LoVo (cell line): ENCODE results near the gene APCDD1.

Source experiments
- DNase-seq: peaks from one replicate; pipeline ENCODE4 v3.0.0-alpha.2; 2016; ENCODE audit warnings: low spot score

Gene APCDD1

GRCh38 chr18:10453806-10454680, at the start of gene APCDD1:
TSS of gene APCDD1 (plus strand) at chr18:10454635. CDS start at chr18:10454982, 347 bp downstream.
- DNase-seq = no peak

GRCh38 chr18:10405014-10405493, 49.4 kb upstream of the APCDD1 start:
- DNase-seq = no peak

- no peak for DNase-seq
Measured at GRCh38 chr18:10405816-10406663, 48.4 kb upstream of the APCDD1 start.

DNA sequence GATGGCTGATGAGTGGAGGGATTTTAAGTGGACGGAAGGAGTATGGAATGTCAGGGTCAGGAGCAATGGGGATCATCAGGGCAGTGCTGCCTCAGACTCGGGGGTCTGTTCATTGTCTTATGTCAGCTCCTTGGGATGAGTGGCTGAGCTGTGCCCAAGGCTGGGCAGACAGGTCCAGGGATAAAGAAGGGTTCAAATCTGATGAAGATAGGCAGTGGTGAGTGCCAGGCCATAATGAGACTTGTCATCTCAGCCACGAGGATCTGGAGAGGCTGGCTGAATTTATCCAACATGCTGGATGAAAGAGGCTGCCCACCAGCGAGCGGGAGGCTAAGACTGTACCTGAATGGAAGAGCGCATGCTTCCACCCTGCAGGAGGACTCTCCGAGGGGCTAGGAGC, 46.3 kb upstream of the APCDD1 start:
- no peak for DNase-seq

GRCh38 chr18:10409041-10409440, 45.4 kb upstream of the APCDD1 start:
- DNase-seq = no peak

DNA sequence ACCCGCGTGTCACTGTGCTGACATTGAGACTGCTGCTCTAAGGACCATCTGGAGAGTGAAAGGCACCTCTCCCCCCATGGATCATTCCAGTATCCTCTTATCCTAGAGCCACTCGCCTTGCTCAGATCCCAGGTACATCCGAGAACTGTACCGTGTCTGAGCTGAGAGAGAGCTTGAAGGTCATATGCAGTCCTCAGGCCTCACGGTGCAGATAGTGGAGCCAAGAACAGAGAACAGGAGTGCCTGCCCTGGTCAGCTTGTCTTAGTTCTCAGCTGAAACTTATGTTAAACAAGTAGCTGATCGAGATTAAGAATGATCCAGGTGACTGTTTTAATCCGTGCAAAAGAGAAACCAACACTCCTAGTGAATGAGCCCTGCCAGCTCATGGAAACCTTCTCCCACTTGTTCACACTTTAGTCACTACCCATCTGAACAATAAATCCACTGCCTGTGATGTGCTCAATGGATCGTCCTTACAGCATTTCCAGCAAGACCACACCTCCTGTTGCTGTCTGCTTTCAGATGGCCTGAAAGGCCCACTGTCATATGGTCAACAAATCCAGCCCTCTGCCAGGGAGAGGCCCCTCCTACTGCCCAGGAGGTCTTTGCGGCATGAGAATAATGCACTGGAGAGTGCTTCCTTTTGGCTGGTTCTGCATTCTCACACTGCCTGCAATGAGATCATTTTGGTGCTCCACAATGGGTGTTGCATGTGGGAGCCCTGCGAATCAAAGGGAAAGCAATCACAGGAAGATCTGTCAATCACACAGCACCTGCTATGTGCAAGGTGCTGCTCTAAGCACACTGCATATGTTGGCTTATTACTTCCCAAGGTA, 43.7 kb upstream of the APCDD1 start:
- DNase-seq = no peak

- no peak for DNase-seq
Measured at GRCh38 chr18:10412933-10413332, 41.5 kb upstream of the APCDD1 start.

- DNase-seq = no peak
Measured at GRCh38 chr18:10413722-10414121, 40.7 kb upstream of the APCDD1 start.

DNA sequence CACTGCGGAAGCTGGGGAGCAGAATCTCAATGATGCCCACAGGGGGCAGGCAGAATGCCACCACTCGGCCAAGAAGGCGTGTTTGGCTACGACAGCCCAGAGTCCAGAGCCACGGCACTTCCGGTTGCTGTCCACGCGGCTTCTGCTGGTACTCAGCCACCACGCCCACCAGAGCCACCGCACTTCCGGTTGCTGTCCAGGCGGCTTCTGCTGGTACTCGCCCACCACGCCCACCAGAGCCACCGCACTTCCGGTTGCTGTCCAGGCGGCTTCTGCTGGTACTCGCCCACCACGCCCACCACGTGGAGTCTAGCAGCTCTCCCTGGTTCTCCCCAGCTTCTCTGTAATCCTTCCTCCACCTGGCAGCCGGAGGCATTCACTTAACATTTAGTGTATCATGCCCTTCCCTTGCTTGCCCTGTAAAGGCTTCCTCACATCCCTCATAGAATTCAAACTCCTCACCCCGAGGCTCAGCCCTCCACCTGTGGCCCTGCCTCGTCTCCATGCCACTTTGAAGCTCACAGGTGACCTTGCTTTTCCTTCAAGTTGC, 40.1 kb upstream of the APCDD1 start:
- DNase-seq = no peak

DNA sequence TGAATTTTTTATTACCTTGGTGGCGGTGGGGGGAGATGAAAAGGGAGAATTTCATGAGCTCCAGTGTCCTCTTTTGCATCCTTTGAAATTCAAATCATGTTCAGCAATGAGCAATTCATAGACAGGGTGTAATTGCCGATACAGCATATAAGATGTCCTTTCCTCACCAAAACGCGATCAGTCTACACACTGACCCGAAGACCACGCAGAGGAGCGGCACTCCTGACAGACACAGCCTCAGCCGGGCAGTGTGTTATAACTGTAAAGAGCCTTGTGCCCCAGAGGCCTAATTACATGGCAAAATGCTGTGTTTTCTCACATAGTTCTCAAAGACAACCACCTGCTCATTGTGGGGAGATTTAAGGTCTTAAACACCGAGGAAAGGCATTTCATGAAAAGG, 38.4 kb upstream of the APCDD1 start:
- DNase-seq = no peak

GRCh38 chr18:10417191-10417590, 37.2 kb upstream of the APCDD1 start:
- DNase-seq = peak; percentile 6

DNA sequence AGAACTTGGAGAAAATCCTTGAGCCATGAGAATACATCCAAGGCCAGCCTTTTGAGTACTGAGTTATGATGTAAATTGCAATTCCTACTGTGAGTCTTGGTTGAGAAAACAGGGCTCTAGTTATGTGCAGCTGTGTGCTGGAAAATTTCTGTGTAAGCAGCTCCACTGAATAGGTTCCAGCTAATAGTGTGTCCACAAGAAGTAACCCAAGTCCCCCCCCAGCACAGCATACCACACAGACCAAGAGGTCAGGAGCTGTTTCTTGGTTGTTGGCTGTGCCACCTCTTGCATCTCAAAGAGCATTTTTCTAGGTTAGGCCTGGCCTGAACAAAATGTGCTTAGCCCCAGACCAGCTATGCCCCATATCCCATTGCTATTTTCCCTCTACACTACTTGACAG, 36.8 kb upstream of the APCDD1 start:
- no peak for DNase-seq

DNA sequence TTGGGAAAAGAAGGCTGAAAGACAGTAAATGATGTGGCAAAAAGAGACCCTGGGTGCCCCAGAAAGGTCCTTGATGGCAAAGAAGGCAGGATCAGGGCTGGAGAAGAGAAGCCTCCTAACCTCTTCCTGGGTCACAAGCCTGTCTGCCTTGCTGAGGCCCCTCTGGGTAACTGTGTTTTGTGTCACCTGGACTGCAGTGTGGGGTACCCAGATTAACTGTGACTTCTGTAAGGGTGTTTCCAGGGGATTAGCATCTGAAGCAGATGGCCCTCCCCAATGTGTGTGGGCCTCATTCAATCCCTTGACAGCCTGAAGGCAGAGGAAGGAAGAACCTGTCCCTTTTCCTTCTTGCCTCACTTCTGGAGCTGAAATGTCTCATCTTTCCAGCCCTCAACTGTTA, 35.6 kb upstream of the APCDD1 start:
- no peak for DNase-seq

- peak; percentile 25 for DNase-seq
Measured at GRCh38 chr18:10419420-10420103, 34.9 kb upstream of the APCDD1 start.

- no peak for DNase-seq
Measured at GRCh38 chr18:10420561-10421352, 33.7 kb upstream of the APCDD1 start.

GRCh38 chr18:10421859-10422258, 32.6 kb upstream of the APCDD1 start:
- no peak for DNase-seq

GRCh38 chr18:10422731-10423130, 31.7 kb upstream of the APCDD1 start:
- DNase-seq = no peak

- DNase-seq = no peak
Measured at GRCh38 chr18:10424585-10425307, 29.7 kb upstream of the APCDD1 start.

- DNase-seq = no peak
Measured at GRCh38 chr18:10430677-10431076, 23.8 kb upstream of the APCDD1 start.

- no peak for DNase-seq
Measured at GRCh38 chr18:10431680-10432079, 22.8 kb upstream of the APCDD1 start.
